ENCODE measurements around the gene TRIM33.

The TRIM33 gene

DNA sequence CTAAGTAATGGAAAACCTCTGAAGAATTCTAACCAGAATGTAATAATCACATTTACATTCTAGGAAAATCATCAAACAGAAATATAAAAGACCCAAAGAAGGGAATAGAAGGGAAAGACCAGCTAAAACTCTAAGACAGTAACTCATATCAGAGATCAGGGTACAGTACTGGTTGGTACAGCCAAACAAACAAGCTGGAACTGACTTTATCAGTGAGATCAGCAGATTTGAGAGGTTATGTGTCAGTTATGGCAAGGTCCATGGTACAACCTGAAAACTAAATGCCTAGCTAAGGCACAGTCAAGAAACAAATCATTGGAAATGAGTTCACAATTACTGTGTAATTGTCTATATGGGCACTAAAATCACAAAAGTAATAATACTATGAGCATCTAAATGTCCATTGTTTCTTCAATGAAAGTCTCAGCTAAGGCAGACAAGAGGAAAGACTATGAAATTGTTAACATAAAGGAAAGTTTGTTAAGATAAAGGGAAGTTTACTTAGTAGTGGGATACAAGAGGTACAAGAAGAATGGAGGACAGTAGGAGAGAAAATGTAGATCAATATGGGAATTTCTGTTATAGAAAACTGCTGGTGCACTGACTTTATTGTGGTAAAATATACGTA is 75.8 kb downstream of the TRIM33 start:
- no peaks in the 10 kb centered on the region for H3K27me3 ChIP-seq (replicated peaks; ENCODE audit: insufficient read depth, low read length)
- H3K27ac ChIP-seq (ENCODE audit: low read length), result no peak overlapping the region
- no peaks in the 10 kb centered on the region for H3K4me1 ChIP-seq (ENCODE audit: low read length)

DNA sequence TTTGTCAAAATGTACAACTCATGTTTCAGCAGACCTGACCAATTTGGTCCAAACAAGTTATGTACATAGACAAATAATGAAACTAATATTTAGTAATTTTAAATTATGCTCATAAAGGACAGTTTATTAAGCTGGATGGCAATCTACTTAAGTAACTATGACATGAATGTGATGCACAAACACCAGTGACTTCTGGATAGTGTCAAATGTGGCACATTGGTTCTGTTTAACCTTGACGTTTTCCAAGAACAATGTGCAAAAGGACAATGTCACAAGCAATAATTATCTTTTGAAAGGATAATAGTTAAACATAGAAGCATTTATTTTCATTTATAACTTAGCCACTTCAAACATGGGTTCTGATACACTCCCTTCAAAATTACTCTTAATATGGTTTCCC is 80.0 kb downstream of the TRIM33 start:
- H3K4me2 ChIP-seq (ENCODE audit: low read depth, low read length), result no peak overlapping the region
- H3K79me2 ChIP-seq (ENCODE audit: low read length), result no peaks in the 10 kb centered on the region
- H3K4me3 ChIP-seq (ENCODE audit: low read length), result no peak overlapping the region
- no peak overlapping the region for H3K27ac ChIP-seq (ENCODE audit: low read length)
- H3K9me3 ChIP-seq (replicated peaks; ENCODE audit: insufficient read depth, low read length), result no peaks in the 10 kb centered on the region
- DNase-seq, result no peak
- H3F3A ChIP-seq (ENCODE audit: insufficient read depth, low read length), result no peaks in the 10 kb centered on the region
- no peak overlapping the region for H3K9ac ChIP-seq (ENCODE audit: low read length)
- no peaks in the 10 kb centered on the region for H3K27me3 ChIP-seq (replicated peaks; ENCODE audit: insufficient read depth, low read length)
- no peaks in the 10 kb centered on the region for H3K36me3 ChIP-seq (replicated peaks; ENCODE audit: insufficient read depth, low read length)
- H2AFZ ChIP-seq (ENCODE audit: low read length), result no peak overlapping the region
- no peaks in the 10 kb centered on the region for H4K20me1 ChIP-seq (ENCODE audit: insufficient read depth, low read length)
- TF ChIP-seq EZH2 (optimal IDR thresholded peaks at IDR 0.05; ENCODE audit: low read depth, low read length) (no peak), EZH2phosphoT487 (IDR thresholded peaks at IDR 0.05; ENCODE audit: low read length) (no peak)
- TF ChIP-seq, protein P1, sequence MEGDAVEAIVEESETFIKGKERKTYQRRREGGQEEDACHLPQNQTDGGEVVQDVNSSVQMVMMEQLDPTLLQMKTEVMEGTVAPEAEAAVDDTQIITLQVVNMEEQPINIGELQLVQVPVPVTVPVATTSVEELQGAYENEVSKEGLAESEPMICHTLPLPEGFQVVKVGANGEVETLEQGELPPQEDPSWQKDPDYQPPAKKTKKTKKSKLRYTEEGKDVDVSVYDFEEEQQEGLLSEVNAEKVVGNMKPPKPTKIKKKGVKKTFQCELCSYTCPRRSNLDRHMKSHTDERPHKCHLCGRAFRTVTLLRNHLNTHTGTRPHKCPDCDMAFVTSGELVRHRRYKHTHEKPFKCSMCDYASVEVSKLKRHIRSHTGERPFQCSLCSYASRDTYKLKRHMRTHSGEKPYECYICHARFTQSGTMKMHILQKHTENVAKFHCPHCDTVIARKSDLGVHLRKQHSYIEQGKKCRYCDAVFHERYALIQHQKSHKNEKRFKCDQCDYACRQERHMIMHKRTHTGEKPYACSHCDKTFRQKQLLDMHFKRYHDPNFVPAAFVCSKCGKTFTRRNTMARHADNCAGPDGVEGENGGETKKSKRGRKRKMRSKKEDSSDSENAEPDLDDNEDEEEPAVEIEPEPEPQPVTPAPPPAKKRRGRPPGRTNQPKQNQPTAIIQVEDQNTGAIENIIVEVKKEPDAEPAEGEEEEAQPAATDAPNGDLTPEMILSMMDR (IDR thresholded peaks at IDR 0.05; ENCODE audit: low read length), result no peak
- H3K4me1 ChIP-seq (ENCODE audit: low read length), result no peaks in the 10 kb centered on the region
- H3K9me2 ChIP-seq (replicated peaks; ENCODE audit: insufficient read depth, low read length), result no peaks in the 10 kb centered on the region

More for the DNA sequence above, 75.8 kb downstream of the TRIM33 start:
- Histone ChIP-seq H3K9ac (ENCODE audit: low read length) (no peak overlapping the region), H3K9me2 (replicated peaks; ENCODE audit: insufficient read depth, low read length) (no peaks in the 10 kb centered on the region), H2AFZ (ENCODE audit: low read length) (no peak overlapping the region), H3K79me2 (ENCODE audit: low read length) (no peaks in the 10 kb centered on the region), H3K9me3 (replicated peaks; ENCODE audit: insufficient read depth, low read length) (no peaks in the 10 kb centered on the region), H3F3A (ENCODE audit: insufficient read depth, low read length) (no peaks in the 10 kb centered on the region), H4K20me1 (ENCODE audit: insufficient read depth, low read length) (no peaks in the 10 kb centered on the region), H3K4me2 (ENCODE audit: low read depth, low read length) (no peak overlapping the region), H3K4me3 (ENCODE audit: low read length) (no peak overlapping the region), H3K36me3 (replicated peaks; ENCODE audit: insufficient read depth, low read length) (no peaks in the 10 kb centered on the region)
- DNase-seq, result no peak
- TF ChIP-seq, protein P1 (IDR thresholded peaks at IDR 0.05; ENCODE audit: low read length), result no peak
- TF ChIP-seq EZH2 (optimal IDR thresholded peaks at IDR 0.05; ENCODE audit: low read depth, low read length) (no peak), EZH2phosphoT487 (IDR thresholded peaks at IDR 0.05; ENCODE audit: low read length) (no peak)

DNA sequence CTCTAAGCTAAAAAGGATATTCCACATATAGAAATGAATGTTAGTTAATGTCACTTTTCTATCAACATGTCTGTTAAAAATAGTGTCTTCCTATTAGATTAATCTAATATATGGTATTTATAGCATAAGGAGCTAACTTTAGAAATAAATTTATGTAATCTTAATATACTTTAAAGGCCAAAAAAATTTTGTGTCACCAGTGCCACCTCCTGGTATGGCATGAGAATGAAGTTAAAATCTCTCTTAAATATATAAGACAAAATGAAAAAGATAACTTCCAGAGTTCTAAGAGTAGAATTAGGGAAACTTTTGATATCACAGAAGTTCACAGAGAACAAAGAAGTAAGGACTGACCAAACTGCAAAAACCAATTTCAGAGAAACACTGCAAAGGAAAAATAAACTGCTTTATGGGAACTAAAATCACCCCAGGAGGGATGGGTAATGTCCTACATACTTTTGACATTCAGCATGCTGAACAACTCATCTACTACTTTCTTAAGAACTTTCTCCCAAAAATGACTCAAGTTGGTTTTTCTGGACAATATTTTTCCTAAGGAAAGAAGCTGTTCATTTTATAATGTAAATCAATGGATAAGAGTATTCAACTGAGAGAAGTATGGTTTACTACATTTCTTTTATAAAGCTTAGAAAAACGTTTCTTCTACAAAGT is 82.8 kb downstream of the TRIM33 start:
- Histone ChIP-seq H3K9me2 (replicated peaks; ENCODE audit: insufficient read depth, low read length) (no peaks in the 10 kb centered on the region), H3K4me3 (ENCODE audit: low read length) (no peak overlapping the region), H3K4me2 (ENCODE audit: low read depth, low read length) (no peak overlapping the region), H2AFZ (ENCODE audit: low read length) (no peak overlapping the region), H3K4me1 (ENCODE audit: low read length) (no peaks in the 10 kb centered on the region), H3K79me2 (ENCODE audit: low read length) (no peaks in the 10 kb centered on the region), H3K36me3 (replicated peaks; ENCODE audit: insufficient read depth, low read length) (no peaks in the 10 kb centered on the region), H3F3A (ENCODE audit: insufficient read depth, low read length) (no peaks in the 10 kb centered on the region), H3K27me3 (replicated peaks; ENCODE audit: insufficient read depth, low read length) (no peaks in the 10 kb centered on the region), H3K9me3 (replicated peaks; ENCODE audit: insufficient read depth, low read length) (no peaks in the 10 kb centered on the region), H3K27ac (ENCODE audit: low read length) (no peak overlapping the region), H4K20me1 (ENCODE audit: insufficient read depth, low read length) (no peaks in the 10 kb centered on the region), H3K9ac (ENCODE audit: low read length) (no peak overlapping the region)
- no peak for DNase-seq
- no peak for TF ChIP-seq EZH2phosphoT487 (IDR thresholded peaks at IDR 0.05; ENCODE audit: low read length)
- no peak for TF ChIP-seq EZH2 (optimal IDR thresholded peaks at IDR 0.05; ENCODE audit: low read depth, low read length)
- TF ChIP-seq, protein P1 (IDR thresholded peaks at IDR 0.05; ENCODE audit: low read length), result peak; percentile 16; the same call in 1 of the 2 replicates

All from MM.1S (cell line).